ENCODE measurements around the gene ABCA12. TPM values are rescaled to one million over a fixed set of nuclear protein-coding genes. Genes with fewer than 3 reads are reported as not detected.

Gene ABCA12
- total RNA-seq, 1 experiment from 2014 or later: 1.3 TPM

DNA sequence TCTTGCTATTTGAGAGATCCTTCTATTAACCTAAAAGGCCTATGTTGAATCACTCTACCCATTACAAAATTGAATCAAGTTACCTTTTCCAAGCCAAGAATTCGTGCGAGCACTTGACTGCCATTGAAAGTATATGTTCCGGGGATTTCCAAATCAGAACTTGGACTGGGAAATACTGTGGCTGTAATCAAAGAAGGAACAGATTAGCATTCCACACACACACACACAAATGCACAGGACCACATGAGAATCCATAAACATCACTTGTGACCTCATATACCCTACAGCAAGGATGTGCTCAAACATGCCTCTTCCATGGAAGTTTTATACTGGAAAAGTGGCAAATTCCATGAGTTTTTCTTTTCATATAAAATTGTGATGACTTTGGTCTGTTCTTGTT is 86.0 kb downstream of the ABCA12 start (continued):
- no peak for TF ChIP-seq EZH2phosphoT487 (IDR thresholded peaks at IDR 0.05; ENCODE audit: borderline replicate concordance)
- no peak for TF ChIP-seq CEBPB (IDR thresholded peaks at IDR 0.05; ENCODE audit: low read depth)
- no peak for TF ChIP-seq SIN3A (IDR thresholded peaks at IDR 0.05; ENCODE audit: low read depth)
- no peak for TF ChIP-seq RAD21 (IDR thresholded peaks at IDR 0.05; ENCODE audit: low read depth)
- no peak for TF ChIP-seq ELF1 (IDR thresholded peaks at IDR 0.05; ENCODE audit: borderline replicate concordance, low read depth)
- TF ChIP-seq POLR2A (IDR thresholded peaks at IDR 0.05; ENCODE audit: borderline replicate concordance, extremely low read depth, insufficient read depth, insufficient read length): no peak
- TF ChIP-seq, protein P1, sequence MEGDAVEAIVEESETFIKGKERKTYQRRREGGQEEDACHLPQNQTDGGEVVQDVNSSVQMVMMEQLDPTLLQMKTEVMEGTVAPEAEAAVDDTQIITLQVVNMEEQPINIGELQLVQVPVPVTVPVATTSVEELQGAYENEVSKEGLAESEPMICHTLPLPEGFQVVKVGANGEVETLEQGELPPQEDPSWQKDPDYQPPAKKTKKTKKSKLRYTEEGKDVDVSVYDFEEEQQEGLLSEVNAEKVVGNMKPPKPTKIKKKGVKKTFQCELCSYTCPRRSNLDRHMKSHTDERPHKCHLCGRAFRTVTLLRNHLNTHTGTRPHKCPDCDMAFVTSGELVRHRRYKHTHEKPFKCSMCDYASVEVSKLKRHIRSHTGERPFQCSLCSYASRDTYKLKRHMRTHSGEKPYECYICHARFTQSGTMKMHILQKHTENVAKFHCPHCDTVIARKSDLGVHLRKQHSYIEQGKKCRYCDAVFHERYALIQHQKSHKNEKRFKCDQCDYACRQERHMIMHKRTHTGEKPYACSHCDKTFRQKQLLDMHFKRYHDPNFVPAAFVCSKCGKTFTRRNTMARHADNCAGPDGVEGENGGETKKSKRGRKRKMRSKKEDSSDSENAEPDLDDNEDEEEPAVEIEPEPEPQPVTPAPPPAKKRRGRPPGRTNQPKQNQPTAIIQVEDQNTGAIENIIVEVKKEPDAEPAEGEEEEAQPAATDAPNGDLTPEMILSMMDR (IDR thresholded peaks at IDR 0.05 in 2 of 3, conservative IDR thresholded peaks at IDR 0.05 in 1 of 3; ENCODE audit: borderline replicate concordance in 1 of 3, insufficient read depth in 1 of 3, low read depth in 2 of 3, low read length in 2 of 3): no peak
- TF ChIP-seq, protein P2, sequence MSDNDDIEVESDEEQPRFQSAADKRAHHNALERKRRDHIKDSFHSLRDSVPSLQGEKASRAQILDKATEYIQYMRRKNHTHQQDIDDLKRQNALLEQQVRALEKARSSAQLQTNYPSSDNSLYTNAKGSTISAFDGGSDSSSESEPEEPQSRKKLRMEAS (IDR thresholded peaks at IDR 0.05): no peak
- TF ChIP-seq EZH2 (IDR thresholded peaks at IDR 0.05): no peak

DNA sequence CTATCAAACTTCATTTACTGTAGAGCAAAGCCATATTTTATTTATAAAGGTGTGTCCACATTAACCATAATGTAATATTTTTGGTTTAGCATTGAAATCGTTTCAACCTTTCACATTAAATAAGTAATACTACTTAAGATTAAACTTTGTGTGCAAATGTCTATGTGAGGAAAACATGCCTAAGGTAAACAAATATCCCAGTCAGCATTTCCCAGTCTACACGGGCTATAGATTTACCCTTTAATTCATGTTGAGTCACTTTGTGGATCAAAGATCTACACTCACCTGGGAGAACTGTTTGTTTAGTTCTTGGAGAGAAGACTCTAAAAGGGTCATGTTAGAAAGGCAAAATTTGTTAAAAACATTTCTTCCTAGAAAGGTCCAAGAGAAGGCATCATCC is 89.1 kb downstream of the ABCA12 start:
- no peaks in the 10 kb centered on the region for H3K36me3 ChIP-seq (ENCODE audit: control insufficient read depth in 1 of 2, insufficient read depth in 2 of 2, low read length in 2 of 2)
- no peaks in the 10 kb centered on the region for H4K20me1 ChIP-seq (ENCODE audit: insufficient read depth)
- H3K79me2 ChIP-seq (ENCODE audit: insufficient read depth, low read length): no peaks in the 10 kb centered on the region
- H3K9ac ChIP-seq (ENCODE audit: low read length): no peak overlapping the region
- no peak for TF ChIP-seq CEBPB (IDR thresholded peaks at IDR 0.05; ENCODE audit: low read depth)
- TF ChIP-seq POLR2AphosphoS5 (IDR thresholded peaks at IDR 0.05; ENCODE audit: low read depth, low read length): no peak
- TF ChIP-seq, protein P3, sequence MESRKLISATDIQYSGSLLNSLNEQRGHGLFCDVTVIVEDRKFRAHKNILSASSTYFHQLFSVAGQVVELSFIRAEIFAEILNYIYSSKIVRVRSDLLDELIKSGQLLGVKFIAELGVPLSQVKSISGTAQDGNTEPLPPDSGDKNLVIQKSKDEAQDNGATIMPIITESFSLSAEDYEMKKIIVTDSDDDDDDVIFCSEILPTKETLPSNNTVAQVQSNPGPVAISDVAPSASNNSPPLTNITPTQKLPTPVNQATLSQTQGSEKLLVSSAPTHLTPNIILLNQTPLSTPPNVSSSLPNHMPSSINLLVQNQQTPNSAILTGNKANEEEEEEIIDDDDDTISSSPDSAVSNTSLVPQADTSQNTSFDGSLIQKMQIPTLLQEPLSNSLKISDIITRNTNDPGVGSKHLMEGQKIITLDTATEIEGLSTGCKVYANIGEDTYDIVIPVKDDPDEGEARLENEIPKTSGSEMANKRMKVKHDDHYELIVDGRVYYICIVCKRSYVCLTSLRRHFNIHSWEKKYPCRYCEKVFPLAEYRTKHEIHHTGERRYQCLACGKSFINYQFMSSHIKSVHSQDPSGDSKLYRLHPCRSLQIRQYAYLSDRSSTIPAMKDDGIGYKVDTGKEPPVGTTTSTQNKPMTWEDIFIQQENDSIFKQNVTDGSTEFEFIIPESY (IDR thresholded peaks at IDR 0.05; ENCODE audit: extremely low read depth, insufficient replicate concordance, low read length): no peak
- no peak for TF ChIP-seq SP1 (IDR thresholded peaks at IDR 0.05; ENCODE audit: low read depth)
- no peak for TF ChIP-seq EZH2 (IDR thresholded peaks at IDR 0.05)
- TF ChIP-seq, protein P4, sequence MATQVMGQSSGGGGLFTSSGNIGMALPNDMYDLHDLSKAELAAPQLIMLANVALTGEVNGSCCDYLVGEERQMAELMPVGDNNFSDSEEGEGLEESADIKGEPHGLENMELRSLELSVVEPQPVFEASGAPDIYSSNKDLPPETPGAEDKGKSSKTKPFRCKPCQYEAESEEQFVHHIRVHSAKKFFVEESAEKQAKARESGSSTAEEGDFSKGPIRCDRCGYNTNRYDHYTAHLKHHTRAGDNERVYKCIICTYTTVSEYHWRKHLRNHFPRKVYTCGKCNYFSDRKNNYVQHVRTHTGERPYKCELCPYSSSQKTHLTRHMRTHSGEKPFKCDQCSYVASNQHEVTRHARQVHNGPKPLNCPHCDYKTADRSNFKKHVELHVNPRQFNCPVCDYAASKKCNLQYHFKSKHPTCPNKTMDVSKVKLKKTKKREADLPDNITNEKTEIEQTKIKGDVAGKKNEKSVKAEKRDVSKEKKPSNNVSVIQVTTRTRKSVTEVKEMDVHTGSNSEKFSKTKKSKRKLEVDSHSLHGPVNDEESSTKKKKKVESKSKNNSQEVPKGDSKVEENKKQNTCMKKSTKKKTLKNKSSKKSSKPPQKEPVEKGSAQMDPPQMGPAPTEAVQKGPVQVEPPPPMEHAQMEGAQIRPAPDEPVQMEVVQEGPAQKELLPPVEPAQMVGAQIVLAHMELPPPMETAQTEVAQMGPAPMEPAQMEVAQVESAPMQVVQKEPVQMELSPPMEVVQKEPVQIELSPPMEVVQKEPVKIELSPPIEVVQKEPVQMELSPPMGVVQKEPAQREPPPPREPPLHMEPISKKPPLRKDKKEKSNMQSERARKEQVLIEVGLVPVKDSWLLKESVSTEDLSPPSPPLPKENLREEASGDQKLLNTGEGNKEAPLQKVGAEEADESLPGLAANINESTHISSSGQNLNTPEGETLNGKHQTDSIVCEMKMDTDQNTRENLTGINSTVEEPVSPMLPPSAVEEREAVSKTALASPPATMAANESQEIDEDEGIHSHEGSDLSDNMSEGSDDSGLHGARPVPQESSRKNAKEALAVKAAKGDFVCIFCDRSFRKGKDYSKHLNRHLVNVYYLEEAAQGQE (IDR thresholded peaks at IDR 0.05; ENCODE audit: low read depth): no peak
- TF ChIP-seq, protein P5, sequence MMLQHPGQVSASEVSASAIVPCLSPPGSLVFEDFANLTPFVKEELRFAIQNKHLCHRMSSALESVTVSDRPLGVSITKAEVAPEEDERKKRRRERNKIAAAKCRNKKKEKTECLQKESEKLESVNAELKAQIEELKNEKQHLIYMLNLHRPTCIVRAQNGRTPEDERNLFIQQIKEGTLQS (IDR thresholded peaks at IDR 0.05): no peak
- no peaks in the 10 kb centered on the region for H3K4me1 ChIP-seq (ENCODE audit: control insufficient read depth in 1 of 2, insufficient read depth in 2 of 2, low read length in 2 of 2)
- DNase-seq (ENCODE audit: low read depth, low spot score) (no peak), ATAC-seq (no peak)
- H3K27me3 ChIP-seq (ENCODE audit: insufficient read depth, low read length): no peaks in the 10 kb centered on the region
- H2AFZ ChIP-seq (ENCODE audit: low read depth, low read length, poor library complexity, severe bottlenecking): no peak overlapping the region
- no peak overlapping the region for H3K27ac ChIP-seq (ENCODE audit: low read depth, low read length)
- no peak overlapping the region for H3K4me2 ChIP-seq (ENCODE audit: low read length)
- ChIA-PET POLR2A (no interaction called here), CTCF (no interaction called here), RAD21 (ENCODE audit: low non-redundant PET in 1 of 2, low total read pairs in 2 of 2, uncharacterized antibody in 2 of 2, unreplicated experiment in 2 of 2) (no interaction called here)
- H3K9me2 ChIP-seq (ENCODE audit: insufficient read depth): no peaks in the 10 kb centered on the region
- intact Hi-C loops (cut with micrococcal nuclease): no loop called here
- no peaks in the 10 kb centered on the region for H3K9me3 ChIP-seq (ENCODE audit: control insufficient read depth in 1 of 2, insufficient read depth in 1 of 2, low read depth in 1 of 2, low read length in 2 of 2)
- no peak overlapping the region for H3K4me3 ChIP-seq (replicated peaks in 1 of 2; ENCODE audit: low read depth in 1 of 2, low read length in 2 of 2)
- BruUV-seq (replicated peaks): no TSS peak

All from HCT116 (cell line).